Aorta (tissue), 5 donors: ENCODE results near the gene P2RY11. TPM values are rescaled to one million over a fixed set of nuclear protein-coding genes. Genes with fewer than 3 reads are reported as not detected.
A peak's percentile ranks its signal among the peaks of the same experiment; 100 is the strongest.

Experiments
- ATAC-seq: fragments of 200-7000 bp; cut with Tn5 transposase; one replicate; pipeline ENCODE4 v1.9.1; 2022; ENCODE audit warnings: moderate library complexity; ENCODE audit not compliant: low FRiP score
- DNase-seq, 2 donors: peaks; one replicate each; pipeline ENCODE4 v3.0.0-alpha.2; 2020
- H3K27ac ChIP-seq, 2 donors: one replicate each; pipeline ENCODE4 v1.5.1; 2013; ENCODE audit warnings: low read length in 2 of 2, mild to moderate bottlenecking in 2 of 2, moderate library complexity in 2 of 2, control low read depth in 1 of 2, inconsistent platforms in 1 of 2, low read depth in 1 of 2
- H3K27me3 ChIP-seq, 2 donors: one replicate each; pipeline ENCODE4 v1.6.1; 2013; ENCODE audit warnings: control low read depth in 1 of 2, low read length in 1 of 2, mild to moderate bottlenecking in 1 of 2, moderate library complexity in 1 of 2; ENCODE audit not compliant: insufficient read depth in 2 of 2, control insufficient read depth in 1 of 2
- H3K36me3 ChIP-seq, 2 donors: one replicate each; pipeline ENCODE4 v1.6.1; 2013; ENCODE audit warnings: control low read depth in 1 of 2, low read length in 1 of 2, mild to moderate bottlenecking in 1 of 2; ENCODE audit not compliant: insufficient read depth in 2 of 2, control insufficient read depth in 1 of 2
- H3K4me1 ChIP-seq, 2 donors: one replicate each; pipeline ENCODE4 v1.6.1; 2013; ENCODE audit warnings: low read length in 2 of 2, control low read depth in 1 of 2, mild to moderate bottlenecking in 1 of 2, moderate library complexity in 1 of 2; ENCODE audit not compliant: insufficient read depth in 2 of 2, control insufficient read depth in 1 of 2
- H3K4me3 ChIP-seq, 2 donors: one replicate each; pipeline ENCODE4 v1.5.1; 2013; ENCODE audit warnings: low read length in 2 of 2, control low read depth in 1 of 2, mild to moderate bottlenecking in 1 of 2
- H3K9me3 ChIP-seq: one replicate; pipeline ENCODE4 v1.6.1; 2013; ENCODE audit warnings: mild to moderate bottlenecking, low read length; ENCODE audit not compliant: control insufficient read depth
- WGBS, 2 donors: extraction: QIAGEN DNeasy Blood & Tissue Kit; methylation state at CpG; one replicate each; pipeline ENCODE4 v1.1.7; 2013; 5-methylcytosine and 5-hydroxymethylcytosine counted together
- intact Hi-C, 2 donors: fragments of 100-400 bp; cut with DNase I; formaldehyde crosslinking; loops; one replicate each; pipeline versions ENCODE4 v1.14.2 to v1.15.0; 2022
- polyA plus RNA-seq, 2 donors: library from polyadenylated mRNA; stranded (reverse); fragments of 200-250 nt; gene quantifications; one replicate each; pipeline ENCODE4 v1.2.3, GENCODE V29; 2013
- total RNA-seq, 2 donors: library from RNA; stranded (reverse); fragmentation: NEBNext Ultra II Directional; extraction: Animal tissue kit (Norgen Biotek cat#: 25700); gene quantifications; one replicate each; pipeline ENCODE4 v1.2.1, GENCODE V29; 2021
- donor health status: healthy with polysubstance abuse.
- donor health status: Bipolar disorder and iron deficiency.
- donor health status: DM: no; HTN: no; CAD: no.
- donor health status: DM: no; HTN: no; CAD: no.
- donor health status: DM: yes; HTN: yes; CAD: no.

The P2RY11 gene
- total and polyA plus RNA-seq, 4 donors, result 5.3 to 16.0 (median 10.1) TPM

GRCh38 chr19:10079031-10079453 lies 32.5 kb upstream of the P2RY11 start:
- ATAC-seq, result no peak
- no peak for DNase-seq
- intact Hi-C loops, result no loop called here
- Histone ChIP-seq H3K27ac (no peak overlapping the region), H3K36me3 (no peaks in the 10 kb centered on the region), H3K4me1 (no peaks in the 10 kb centered on the region), H3K27me3 (peaks cover 0 to 2% of the 10 kb centered on the region in 2 donors), H3K4me3 (no peak overlapping the region), H3K9me3 (peaks cover 2% of the 10 kb centered on the region)
- WGBS, 2 donors, result 53 to 62% methylated on average over 7 of the region's 7 CpGs

DNA sequence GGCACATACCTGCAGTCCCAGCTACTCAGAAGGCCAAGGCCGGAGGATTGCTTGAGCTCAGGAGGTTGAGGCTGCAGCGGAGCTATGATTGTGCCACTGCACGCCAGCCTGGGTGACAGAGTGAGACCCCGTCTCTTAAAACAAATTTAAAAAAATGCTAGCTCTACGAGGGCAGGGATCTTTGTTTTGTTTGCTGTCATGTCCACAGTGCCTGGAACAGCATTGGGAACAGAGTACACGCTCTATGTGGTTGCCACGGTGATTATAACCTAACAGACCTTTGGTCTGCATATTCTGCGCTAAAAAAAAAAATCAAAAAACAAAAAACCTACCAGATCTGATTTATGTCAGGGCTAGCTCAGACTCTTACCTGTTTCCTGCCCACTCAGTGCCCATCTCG lies 27.6 kb upstream of the P2RY11 start:
- WGBS, 2 donors, result 78% methylated on average over 9 of the region's 9 CpGs
- intact Hi-C loops, result no loop called here
- no peaks in the 10 kb centered on the region for H3K4me1 ChIP-seq
- no peaks in the 10 kb centered on the region for H3K27me3 ChIP-seq
- no peaks in the 10 kb centered on the region for H3K36me3 ChIP-seq
- DNase-seq (no peak), ATAC-seq (no peak)
- no peak overlapping the region for H3K4me3 ChIP-seq
- no peak overlapping the region for H3K27ac ChIP-seq
- no peaks in the 10 kb centered on the region for H3K9me3 ChIP-seq

GRCh38 chr19:10084803-10085202 lies 26.7 kb upstream of the P2RY11 start:
- no peaks in the 10 kb centered on the region for H3K9me3 ChIP-seq
- H3K36me3 ChIP-seq, result no peaks in the 10 kb centered on the region
- no peak overlapping the region for H3K4me3 ChIP-seq
- ATAC-seq (no peak), DNase-seq (no peak)
- H3K27ac ChIP-seq, result no peak overlapping the region
- intact Hi-C loops, result no loop called here
- WGBS, 2 donors, result 64 to 69% methylated on average over 3 of the region's 3 CpGs
- no peaks in the 10 kb centered on the region for H3K4me1 ChIP-seq
- no peaks in the 10 kb centered on the region for H3K27me3 ChIP-seq

GRCh38 chr19:10085641-10086590 lies 25.6 kb upstream of the P2RY11 start, which contains the start of gene SHFL:
SHFL (plus strand) TSS chr19:10086317; CDS start chr19:10086428, 111 bp downstream.
- Histone ChIP-seq H3K36me3 (no peaks in the 10 kb centered on the region), H3K27me3 (no peaks in the 10 kb centered on the region), H3K27ac (peak within 1 kb of the TSS; percentile 63 to 90), H3K4me1 (no peaks in the 10 kb centered on the region), H3K9me3 (no peaks in the 10 kb centered on the region), H3K4me3 (peak within 1 kb of the TSS; percentile 88 to 91)
- WGBS, 2 donors, result 3 to 4% methylated on average over 79 to 81 of the region's 81 CpGs
- intact Hi-C loops, result no loop called here
- peak; percentile 85 to 91 for DNase-seq
- ATAC-seq, result peak; percentile 94

DNA sequence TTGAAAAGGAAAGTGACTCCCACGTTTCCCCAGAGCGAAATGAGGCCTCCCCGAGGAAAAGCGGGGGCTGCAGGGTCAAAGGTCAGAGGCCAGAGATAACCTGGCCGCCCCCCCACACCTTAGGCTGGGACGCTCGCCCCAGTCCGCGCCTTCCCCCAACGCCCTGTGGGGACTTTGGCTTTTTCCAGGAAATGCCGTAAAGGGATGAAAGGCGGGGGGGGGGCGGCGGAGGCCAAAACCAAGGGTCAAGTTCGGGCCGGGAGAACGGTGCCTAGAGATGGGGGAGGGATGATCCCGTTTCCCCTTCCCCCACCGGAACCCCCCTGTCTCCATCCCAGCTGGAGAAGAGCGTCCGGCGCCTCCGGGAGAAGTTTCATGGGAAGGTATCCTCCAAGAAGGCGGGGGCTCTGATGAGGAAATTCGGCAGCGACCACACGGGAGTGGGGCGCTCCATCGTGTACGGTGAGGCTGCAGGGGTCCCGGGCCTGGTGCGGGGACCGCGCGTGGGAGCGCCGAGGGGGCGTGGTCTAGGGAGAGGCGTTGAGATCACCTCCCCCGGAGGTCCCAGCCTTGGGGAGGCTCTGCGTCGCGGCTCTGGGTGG lies 24.8 kb upstream of the P2RY11 start:
- peak overlapping the region; percentile 88 to 91 for H3K4me3 ChIP-seq
- no peaks in the 10 kb centered on the region for H3K27me3 ChIP-seq
- H3K4me1 ChIP-seq, result no peaks in the 10 kb centered on the region
- intact Hi-C loops, result no loop called here
- no peaks in the 10 kb centered on the region for H3K9me3 ChIP-seq
- 7 to 8% methylated on average over 37 to 43 of the region's 43 CpGs for WGBS, 2 donors
- ATAC-seq (peak; percentile 47), DNase-seq (peak; percentile 65 to 82)
- peak overlapping the region; percentile 63 to 90 for H3K27ac ChIP-seq
- no peaks in the 10 kb centered on the region for H3K36me3 ChIP-seq

GRCh38 chr19:10087296-10088061 lies 24.0 kb upstream of the P2RY11 start:
- DNase-seq (no peak), ATAC-seq (no peak)
- Histone ChIP-seq H3K4me3 (no peak overlapping the region), H3K27ac (no peak overlapping the region), H3K4me1 (no peaks in the 10 kb centered on the region), H3K27me3 (no peaks in the 10 kb centered on the region), H3K9me3 (no peaks in the 10 kb centered on the region), H3K36me3 (no peaks in the 10 kb centered on the region)
- intact Hi-C loops, result no loop called here
- 86 to 89% methylated on average over 18 of the region's 18 CpGs for WGBS, 2 donors

DNA sequence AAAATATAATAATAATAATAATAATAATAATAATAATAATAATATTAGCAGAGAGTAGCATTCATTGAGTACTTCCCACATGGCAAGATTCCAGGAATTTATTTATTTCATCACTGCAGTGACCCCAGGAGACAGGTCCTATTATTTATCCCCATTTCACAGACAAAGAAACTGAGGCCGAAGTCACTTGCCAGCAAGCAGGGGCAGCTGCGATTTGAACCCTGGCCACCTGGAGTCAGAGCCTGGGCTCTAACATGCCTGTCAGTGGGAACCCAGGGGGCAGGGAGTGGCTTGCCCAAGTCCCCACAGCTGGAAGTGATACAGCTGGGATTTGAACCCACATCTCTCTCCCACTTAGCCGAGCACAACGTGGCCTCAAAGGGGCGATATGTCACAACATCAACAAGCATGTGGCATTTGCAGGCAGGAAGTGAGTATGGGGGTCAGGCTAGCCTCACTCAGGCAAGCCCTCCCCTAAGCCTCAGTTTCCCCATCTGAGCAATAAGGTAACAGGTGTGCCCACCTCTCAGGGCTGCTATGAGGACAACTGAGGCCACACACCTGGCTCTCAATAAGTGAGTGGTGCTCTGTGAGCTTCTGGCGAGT lies 22.4 kb upstream of the P2RY11 start:
- Histone ChIP-seq H3K36me3 (no peaks in the 10 kb centered on the region), H3K9me3 (no peaks in the 10 kb centered on the region), H3K27me3 (no peaks in the 10 kb centered on the region), H3K27ac (no peak overlapping the region), H3K4me3 (no peak overlapping the region), H3K4me1 (no peaks in the 10 kb centered on the region)
- intact Hi-C loops, result no loop called here
- ATAC-seq, result no peak
- DNase-seq, result no peak
- WGBS, 2 donors, result 87 to 91% methylated on average over 6 of the region's 6 CpGs

GRCh38 chr19:10089801-10090375 lies 21.6 kb upstream of the P2RY11 start:
- no peaks in the 10 kb centered on the region for H3K4me1 ChIP-seq
- DNase-seq (no peak), ATAC-seq (no peak)
- no peak overlapping the region for H3K27ac ChIP-seq
- no peaks in the 10 kb centered on the region for H3K9me3 ChIP-seq
- no peaks in the 10 kb centered on the region for H3K36me3 ChIP-seq
- no peaks in the 10 kb centered on the region for H3K27me3 ChIP-seq
- H3K4me3 ChIP-seq, result no peak overlapping the region
- 80 to 83% methylated on average over 15 of the region's 15 CpGs for WGBS, 2 donors
- intact Hi-C loops, result no loop called here
